AG08396 (cell line): ENCODE data around the gene CCDC92.
"Not testable (repeated sequence)": the region's sequence is repeated elsewhere in the genome, so short reads cannot be mapped to it uniquely, and the experiment has no call there.

ENCODE experiments used
- DNase-seq: peaks from one replicate; pipeline ENCODE4 v3.0.0; 2012; ENCODE audit warnings: low spot score, mixed read lengths

CCDC92 gene

GRCh38 chr12:123936471-123936870 is 36.2 kb downstream of the CCDC92 start:
- no peak for DNase-seq

- DNase-seq: no peak
Observed at GRCh38 chr12:123935956-123936355, 36.7 kb downstream of the CCDC92 start.

GRCh38 chr12:123934829-123935228 is 37.8 kb downstream of the CCDC92 start:
- no peak for DNase-seq

GRCh38 chr12:123934016-123934620 is 38.5 kb downstream of the CCDC92 start:
- no peak for DNase-seq

GRCh38 chr12:123933214-123933613 is 39.4 kb downstream of the CCDC92 start:
- DNase-seq: no peak

DNA sequence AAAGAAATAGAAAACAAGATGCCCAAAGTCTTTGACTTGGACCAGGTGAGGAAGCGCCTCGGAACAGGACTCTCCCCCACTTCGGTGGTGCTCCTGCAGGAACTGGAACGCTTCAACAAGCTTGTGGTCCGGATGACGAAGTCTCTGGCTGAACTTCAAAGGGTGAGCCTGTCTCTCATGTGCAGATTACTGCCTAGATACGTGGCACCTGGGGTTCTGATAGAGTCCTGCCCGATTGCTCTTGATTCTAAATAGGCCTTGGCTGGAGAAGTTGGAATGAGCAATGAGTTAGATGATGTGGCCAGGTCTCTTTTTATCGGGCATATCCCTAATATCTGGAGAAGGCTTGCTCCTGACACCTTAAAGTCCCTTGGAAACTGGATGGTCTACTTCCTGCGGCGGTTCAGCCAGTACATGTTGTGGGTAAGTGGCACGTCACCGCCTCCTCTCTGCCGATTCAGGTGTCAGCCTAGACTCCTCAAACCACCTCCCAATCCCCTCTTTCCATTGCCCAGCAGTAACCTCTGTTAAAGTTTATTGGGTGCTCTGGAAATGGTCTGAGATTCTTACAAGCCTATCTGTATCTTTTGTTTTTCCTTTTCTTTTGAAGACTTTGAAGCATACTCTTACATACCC is 40.8 kb downstream of the CCDC92 start:
- DNase-seq: no peak

- no peak for DNase-seq
Observed at GRCh38 chr12:123929946-123930583, 42.6 kb downstream of the CCDC92 start.

DNA sequence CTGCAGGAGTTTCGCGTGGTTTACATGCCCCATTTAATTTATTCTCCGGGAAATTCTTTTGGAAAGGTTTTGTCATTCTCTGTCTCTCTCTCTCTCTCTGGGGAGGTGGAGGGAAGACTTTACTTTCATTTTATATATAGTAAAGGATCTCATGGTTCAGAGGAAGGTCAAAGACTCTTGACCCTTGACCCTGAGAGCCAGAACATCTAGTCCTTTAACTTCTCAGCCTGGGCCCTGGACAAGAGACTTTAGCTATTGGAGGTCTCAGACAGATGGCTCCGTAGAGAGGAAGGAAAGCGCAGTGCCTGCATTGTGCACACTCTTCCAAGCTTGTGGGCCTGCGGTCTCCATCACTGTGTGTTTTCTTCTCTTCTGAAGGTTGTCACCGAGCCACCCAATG is 43.7 kb downstream of the CCDC92 start:
- no peak for DNase-seq

DNA sequence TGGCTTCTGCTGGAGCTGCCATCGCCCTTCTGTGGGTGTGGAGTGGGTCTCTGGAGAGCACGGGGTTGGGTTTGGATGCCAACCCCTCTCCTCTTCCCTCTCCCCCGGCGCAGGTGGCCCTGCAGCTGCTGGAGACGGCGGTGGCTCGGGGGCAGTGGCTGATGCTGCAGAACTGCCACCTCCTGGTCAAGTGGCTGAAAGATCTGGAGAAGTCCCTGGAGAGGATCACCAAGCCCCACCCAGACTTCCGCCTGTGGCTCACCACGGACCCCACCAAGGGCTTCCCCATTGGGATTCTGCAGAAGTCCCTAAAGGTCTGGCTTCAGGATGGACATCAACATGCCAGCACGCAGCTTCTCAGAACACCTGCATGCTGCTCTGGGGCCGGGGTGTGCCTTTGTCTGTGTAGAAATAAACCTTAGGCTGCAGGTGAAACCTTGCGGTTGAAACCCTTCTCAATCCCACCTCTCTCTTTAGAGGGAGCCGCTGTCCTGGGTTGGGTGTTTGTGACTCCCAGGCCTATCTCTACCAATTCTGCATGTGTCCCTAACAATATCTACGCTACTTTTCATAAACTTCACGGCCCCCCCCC is 44.3 kb downstream of the CCDC92 start:
- no peak for DNase-seq

- DNase-seq: no peak
Observed at GRCh38 chr12:123924539-123924938, 48.1 kb downstream of the CCDC92 start.

DNA sequence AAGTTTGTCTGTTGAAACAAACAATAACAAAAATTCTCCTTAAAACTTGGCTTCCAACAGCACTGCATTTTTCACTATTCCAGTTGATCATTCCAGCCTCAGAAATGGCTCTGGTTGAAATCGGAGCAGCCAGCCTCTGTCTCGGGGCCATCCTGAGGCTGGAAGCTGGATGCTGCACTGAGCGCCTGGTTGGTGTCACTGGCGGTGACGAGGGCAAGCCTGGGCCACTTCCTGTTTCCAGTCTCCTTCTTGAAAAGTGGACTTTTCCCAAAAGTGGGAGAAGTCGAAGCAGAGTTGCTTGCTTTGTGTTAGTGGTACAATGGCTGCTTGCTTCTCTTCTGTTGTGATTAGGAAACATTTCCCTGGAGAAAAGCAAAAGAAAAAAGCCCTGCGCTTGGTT is 48.7 kb downstream of the CCDC92 start:
- no peak for DNase-seq

DNA sequence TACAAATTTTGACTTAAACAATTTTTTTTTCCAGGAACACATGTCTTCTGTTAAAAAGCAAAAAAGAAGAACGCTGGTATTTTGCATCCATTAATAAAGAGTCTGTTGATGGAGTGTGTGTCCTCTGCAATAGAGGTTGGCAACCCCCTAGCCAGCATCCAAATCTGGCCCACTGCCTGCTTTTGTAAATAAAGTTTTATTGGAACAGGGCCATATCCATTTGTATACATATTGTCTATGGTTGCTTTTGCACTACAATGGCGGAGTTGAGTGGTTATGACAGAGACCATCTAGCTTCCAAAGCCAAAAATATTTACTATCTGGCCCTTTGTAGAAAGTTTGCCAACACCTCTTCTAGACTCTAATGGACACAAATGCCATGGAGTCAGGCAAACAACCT is 49.6 kb downstream of the CCDC92 start:
- DNase-seq: no peak

GRCh38 chr12:123919980-123920360 is 52.7 kb downstream of the CCDC92 start:
- DNase-seq: no peak

GRCh38 chr12:123917337-123917850 is 55.2 kb downstream of the CCDC92 start:
- DNase-seq: no peak

DNA sequence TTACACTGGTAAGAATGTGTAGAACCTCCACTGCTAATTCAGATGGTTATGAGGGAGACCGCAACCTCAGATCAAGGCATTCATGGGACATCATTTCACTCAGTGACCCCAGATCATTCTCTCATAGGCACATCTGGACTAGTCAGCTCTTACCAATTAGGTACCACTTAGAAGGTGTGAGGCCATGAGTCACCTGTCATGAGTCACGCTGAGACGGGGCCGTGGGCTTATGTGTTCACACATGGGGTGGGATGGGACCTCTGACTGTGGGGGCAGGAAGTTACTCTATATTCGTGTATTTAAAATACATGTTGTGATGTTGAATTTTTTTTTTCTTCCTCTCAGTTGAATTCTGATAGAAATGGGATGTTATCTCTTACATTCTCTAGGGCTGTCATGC is 55.9 kb downstream of the CCDC92 start:
- no peak for DNase-seq

DNA sequence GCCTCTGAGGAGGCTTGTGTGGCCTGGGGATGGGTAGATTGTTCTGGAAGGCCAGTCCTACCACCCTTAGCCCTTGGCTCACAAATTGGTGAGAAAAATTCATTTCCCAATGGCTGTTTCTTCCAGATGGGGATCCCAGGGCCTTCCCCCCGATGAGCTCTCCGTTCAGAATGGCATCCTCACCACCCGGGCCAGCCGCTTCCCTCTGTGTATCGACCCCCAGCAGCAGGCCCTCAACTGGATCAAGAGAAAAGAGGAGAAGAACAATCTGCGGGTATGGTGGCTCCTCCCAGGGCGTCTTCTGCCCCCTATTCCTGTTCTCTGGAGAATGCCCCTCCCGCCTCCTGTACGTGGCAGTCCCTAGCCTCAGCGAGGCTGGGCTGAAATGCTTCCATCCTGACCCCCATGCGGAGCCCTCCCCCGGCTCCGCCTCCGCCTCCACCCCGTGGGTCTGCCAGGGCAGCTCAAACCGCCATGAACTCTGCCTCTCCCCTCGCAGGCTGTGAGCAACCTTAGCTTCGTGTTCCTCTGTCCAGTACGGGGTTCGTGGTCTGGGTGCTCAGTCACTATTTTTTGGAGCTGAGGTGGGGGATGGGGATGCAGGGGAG is 57.8 kb downstream of the CCDC92 start:
- no peak for DNase-seq

- DNase-seq: no peak
Observed at GRCh38 chr12:123912415-123913380, 59.9 kb downstream of the CCDC92 start.

DNA sequence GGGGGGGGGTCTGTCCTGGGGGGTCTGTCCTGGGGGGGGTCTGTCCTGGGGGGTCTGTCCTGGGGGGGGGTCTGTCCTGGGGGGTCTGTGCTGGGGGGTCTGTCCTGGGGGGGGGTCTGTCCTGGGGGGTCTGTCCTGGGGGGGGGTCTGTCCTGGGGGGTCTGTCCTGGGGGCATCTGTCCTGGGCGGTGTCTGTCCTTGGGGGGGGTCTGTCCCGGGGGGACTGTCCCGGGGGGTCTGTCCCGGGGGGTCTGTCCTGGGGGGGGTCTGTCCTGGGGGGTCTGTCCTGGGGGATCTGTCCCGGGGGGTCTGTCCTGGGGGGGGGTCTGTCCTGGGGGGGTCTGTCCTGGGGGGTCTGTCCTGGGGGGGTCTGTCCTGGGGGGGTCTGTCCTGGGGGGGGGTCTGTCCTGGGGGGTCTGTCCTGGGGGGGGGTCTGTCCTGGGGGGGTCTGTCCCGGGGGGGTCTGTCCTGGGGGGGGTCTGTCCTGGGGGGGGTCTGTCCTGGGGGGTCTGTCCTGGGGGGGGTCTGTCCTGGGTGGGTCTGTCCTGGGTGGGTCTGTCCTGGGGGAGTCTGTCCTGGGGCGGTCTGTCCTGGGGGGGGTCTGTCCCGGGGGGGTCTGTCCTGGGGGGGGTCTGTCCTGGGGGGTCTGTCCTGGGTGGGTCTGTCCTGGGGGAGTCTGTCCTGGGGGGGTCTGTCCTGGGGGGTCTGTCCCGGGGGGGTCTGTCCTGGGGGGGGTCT is 60.8 kb downstream of the CCDC92 start:
- not testable (repeated sequence) for DNase-seq

GRCh38 chr12:123910761-123911193 is 61.9 kb downstream of the CCDC92 start:
- DNase-seq: no peak

DNA sequence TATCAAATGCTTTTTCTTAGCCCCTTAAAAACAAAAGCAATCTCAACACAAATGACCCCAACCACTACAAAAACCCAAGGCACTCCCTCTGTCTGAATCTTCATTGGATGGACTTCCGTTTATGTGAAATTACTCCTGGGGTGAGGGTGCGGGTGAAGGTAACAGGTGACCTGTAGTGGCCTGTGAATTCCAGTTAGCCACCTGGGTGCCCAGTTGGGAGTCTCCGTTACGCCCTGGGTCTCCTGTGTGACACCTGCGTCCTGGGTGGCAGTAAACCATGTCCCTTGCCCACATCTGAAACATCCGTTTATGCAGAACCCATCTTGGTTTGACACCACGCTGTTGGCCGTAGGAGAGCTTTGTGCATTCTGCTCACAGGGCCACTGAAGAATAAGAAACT is 62.6 kb downstream of the CCDC92 start:
- no peak for DNase-seq
